ENCODE data around the gene MASP1.

The MASP1 gene, protein sequence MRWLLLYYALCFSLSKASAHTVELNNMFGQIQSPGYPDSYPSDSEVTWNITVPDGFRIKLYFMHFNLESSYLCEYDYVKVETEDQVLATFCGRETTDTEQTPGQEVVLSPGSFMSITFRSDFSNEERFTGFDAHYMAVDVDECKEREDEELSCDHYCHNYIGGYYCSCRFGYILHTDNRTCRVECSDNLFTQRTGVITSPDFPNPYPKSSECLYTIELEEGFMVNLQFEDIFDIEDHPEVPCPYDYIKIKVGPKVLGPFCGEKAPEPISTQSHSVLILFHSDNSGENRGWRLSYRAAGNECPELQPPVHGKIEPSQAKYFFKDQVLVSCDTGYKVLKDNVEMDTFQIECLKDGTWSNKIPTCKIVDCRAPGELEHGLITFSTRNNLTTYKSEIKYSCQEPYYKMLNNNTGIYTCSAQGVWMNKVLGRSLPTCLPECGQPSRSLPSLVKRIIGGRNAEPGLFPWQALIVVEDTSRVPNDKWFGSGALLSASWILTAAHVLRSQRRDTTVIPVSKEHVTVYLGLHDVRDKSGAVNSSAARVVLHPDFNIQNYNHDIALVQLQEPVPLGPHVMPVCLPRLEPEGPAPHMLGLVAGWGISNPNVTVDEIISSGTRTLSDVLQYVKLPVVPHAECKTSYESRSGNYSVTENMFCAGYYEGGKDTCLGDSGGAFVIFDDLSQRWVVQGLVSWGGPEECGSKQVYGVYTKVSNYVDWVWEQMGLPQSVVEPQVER

DNA sequence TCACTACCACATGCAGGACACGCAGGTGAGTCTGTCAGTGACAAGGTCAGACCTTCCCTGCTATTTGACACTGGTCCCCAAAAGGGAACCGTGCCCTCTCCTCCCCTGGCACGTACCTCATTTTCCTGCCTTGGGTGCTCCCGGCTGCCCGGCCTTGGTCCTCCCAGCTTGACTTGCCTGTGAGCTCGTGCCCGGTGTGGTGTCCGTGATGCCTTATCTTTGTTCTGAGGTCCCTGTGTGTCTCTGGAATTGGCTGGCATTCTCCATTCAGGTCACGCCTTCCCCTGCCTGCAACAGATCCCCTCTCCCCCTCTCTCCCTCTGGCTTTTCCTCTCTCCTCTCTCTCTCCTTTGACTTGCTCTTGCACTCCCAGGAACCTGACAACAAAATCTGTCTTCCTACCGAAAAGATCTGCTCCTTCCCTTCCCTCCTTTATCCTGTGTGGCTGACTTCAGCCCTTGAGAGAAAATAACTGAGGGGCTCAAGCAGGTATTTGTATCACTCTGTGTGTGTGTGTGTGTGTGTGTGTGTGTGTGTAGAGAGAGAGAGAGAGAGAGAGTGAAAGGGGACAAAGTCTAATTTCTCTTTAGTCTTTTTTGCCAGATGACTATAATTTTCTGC, at the start of gene MASP1:
Gene MASP1, minus strand, starts transcription at position 226 of the 621 bp plus-strand sequence. Its CDS starts 105 bp downstream, at position 121.
- no peak for DNase-seq (ENCODE audit: low spot score)

DNA sequence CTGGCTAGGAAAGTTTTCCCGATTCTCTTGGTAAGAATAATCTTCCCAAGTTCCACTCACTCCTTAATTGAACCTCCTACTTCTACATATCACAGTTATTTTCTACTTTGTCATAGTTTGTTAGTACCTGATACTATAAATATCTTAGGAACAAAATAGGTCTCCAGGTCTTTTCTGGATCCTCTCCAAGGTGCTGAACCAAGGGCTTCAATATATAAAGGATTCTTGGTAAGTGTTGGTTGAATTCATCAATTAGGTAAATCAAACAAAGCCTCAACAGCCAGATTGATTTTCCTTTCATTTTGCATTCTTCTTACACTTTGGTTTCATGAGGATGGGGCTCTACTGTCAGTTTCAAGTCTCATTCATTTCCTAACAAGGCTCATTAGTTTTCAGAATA, 49.0 kb upstream of the MASP1 start:
- no peak for DNase-seq (ENCODE audit: low spot score)

DNA sequence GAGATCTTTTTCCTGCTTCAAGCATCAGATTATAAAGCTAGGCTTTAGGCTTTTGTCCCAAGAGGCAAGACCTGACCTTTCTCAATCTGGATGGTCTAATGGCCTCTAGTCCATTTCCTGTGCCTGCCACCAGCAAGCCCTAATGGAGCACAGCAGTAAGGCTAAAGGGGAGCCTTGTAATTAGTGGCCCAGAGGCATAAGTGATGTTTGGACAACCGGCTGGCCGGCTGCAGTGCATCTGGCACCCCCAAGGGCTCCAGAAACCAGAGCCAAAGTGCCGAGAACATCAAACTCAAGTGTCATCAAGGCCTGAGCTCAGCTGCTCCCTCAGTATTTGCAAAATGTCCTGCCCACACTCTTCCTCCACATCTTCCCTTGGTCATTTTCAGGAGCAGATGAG, 44.8 kb upstream of the MASP1 start:
- no peak for DNase-seq (ENCODE audit: low spot score)

DNA sequence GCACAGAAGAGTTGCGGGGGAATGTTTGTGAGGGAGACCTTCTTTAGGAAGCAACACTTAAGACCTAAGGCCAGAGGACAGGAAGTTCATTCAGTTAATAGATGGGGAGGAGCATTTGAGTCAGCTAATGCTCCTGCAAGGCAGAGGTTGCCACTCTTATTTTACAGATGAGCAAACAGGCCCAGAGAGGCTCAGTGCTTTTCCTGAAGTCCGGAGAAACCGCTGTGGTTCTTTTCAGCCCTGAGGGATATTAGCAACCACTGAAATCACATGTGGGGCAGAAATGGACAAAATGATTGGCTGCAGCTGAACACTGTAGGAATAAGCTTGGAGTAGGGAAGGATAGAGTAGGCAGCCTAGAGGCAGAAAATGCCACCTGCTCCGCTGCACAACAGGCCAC, 43.4 kb upstream of the MASP1 start:
- no peak for DNase-seq (ENCODE audit: low spot score)

DNA sequence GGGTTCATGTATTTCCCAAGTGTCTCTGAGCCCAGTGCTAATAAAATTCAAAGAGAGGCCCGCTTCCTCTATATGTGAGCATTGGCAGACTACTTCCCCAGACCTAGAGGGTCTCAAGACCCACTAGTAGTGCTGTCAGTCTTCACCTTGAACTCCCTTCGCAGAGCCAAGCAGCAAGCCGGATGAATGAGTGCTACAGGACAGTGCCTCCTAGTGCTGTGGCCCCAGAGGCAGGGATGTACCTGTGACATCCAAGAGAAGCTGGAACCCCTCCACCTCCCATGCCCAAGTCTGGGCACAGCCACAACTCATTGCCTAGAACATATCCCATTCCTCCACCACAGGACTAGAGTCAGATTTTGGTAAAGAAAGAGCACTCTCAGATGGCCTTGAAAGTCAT, 37.2 kb upstream of the MASP1 start:
- DNase-seq (ENCODE audit: low spot score): no peak

DNA sequence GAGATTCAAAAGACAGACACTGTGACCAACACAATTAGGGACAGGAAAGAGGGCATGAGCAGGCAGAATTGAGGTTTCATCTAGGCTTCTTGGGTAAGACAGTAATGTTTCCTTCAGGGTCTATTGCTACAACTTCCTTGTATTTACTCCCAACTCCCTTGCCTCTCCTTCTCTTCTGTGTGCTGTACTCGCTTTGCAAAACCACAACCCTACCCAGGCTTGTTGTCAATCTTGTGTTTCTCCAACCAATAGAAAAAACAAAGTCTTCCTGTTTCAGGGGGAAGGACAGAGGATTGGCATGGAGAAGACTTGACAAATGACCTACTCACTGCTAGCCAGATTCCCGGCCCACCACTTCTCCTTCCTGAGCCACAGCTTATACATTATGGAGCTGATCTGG, 36.3 kb upstream of the MASP1 start:
- no peak for DNase-seq (ENCODE audit: low spot score)

DNA sequence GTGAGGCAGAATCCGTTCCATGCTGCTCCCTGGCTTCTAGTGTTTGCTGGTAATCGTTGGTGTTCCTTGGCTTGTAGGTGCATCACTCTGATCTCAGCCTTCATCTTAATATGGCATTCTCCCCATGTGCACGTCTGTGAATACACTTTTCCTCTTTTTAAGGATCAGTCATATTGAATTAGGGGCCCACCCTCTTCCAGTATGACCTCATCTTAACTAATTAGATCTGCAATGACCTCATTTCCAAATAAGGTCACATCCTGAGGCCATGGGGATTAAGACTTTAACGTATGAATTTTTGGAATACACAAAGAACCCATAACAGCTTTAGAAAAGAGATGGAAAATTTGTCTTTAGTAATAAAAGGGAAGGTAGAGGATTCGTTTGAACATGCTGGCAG, 34.1 kb upstream of the MASP1 start:
- DNase-seq (ENCODE audit: low spot score): no peak

DNA sequence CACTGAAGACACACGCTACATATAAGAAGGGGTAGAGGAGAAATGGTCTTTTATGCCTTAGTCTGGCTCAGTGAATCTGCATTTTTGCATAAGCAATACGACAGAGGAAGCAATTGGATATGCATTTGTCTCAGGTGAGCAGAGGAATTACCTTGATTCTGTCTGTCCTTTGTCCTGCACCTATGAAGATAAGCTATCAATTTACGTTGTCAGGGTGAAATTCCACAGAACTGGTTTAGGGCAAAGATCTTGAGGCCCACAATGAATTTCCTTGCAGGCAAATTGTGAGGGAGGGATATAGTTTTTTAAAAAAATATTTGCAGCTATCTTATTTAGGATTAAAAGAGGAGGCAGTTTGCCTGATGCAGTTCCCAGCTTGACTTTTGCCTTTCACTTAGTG, 31.6 kb upstream of the MASP1 start:
- DNase-seq (ENCODE audit: low spot score): no peak

DNA sequence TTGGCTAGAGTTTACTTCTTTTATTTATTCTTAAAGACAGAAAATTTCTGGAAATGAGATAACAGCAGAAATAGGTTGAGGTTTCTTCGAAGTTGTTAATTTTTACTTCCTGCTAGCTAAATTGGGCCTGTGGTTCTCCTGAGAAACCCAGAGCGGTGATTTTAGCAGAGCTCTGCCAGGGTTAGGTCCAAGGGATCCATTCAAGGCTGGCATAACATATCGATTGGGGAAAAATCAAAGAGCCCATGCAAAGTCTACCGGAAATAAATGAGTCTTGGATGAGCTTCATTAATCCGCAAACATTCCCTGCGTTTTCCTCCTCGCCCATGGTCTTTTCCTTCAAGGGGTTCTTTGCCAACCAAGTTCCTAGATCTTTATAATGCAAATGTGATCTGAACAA, 30.8 kb upstream of the MASP1 start:
- DNase-seq (ENCODE audit: low spot score): no peak

DNA sequence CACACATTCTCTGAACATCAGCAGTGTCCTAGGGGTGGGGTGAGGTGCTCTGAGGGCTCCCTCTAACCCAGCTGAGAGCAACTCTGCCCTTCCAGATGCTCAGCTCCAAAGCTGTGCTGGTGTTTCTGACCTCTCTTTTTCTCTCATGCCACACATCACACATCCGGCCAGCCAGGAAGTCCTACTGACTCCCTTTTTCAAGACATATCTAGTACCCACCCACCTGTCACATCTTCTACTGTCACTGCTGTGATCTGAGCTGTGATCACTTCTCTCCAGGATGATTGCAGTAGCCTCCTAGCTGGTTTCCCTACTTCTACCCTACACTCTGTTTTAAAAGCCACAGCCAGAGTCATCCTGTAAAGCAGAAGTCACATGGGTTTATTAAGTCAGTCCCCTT, 30.2 kb upstream of the MASP1 start:
- no peak for DNase-seq (ENCODE audit: low spot score)

DNA sequence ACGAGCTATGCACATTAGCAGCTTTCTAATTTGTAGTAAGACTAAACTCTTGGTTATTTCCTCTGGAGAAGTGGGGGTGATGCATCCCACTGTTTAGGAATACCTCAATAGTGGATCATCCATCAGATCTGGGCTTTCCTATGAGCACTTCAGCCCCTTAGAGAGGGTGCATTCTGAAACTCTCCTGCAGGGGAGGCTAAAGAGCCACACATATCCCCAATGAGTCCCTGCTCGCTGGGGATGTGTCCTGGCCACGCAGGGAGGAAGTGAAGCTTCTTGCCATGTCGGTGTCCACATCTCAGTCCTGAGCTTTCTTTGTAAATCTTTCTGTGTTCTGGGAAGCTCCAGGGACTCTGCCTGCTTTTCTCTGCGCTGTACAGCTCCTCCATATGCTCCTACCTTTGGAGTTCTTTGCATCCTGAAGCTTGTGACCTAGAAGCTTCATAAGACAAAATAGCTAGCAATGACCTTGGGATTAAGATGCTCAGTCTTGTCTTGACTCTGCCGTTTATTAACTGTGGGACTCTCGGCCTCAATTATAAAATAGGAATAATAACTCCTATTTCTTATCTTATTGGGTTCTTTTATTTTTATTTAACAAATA, 28.3 kb upstream of the MASP1 start:
- peak; percentile 16 for DNase-seq (ENCODE audit: low spot score)

DNA sequence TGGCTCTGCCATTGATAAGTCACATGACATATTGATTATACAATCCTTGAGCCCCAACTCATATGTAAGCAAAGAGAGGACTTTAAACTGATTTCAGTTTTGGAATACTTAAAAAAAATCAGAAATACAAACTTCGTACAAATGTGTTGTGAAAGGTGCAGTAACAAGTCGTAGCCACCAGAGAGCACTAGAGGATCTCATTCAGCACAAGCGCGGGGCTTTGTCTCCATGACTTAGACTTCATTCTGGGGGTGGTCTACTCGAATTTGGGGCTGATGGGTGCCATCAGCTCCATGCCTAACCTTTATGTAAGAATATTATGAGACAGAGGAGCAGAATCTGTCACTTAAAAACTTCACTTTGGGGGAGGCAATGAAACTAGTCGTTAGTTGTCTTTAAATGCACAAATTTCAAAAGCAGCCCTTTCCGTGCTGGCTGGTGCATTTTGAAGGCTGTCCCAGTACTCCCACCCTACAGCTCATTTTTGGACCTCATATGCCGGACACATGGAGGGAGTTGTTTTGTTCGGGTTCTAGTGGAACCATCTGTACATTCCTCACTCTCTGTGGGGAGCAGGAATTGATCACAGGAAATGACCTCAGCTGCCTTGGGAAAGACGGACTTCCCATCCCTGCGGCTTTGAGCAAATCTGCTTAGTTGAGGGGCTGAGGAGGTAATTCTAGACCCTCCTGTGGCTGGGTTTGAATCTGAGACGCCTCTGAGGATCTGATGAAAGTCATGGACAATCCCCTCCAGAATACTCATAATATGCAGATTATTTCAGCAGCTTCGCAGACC, 27.5 kb upstream of the MASP1 start:
- peak; percentile 63 for DNase-seq (ENCODE audit: low spot score)

DNA sequence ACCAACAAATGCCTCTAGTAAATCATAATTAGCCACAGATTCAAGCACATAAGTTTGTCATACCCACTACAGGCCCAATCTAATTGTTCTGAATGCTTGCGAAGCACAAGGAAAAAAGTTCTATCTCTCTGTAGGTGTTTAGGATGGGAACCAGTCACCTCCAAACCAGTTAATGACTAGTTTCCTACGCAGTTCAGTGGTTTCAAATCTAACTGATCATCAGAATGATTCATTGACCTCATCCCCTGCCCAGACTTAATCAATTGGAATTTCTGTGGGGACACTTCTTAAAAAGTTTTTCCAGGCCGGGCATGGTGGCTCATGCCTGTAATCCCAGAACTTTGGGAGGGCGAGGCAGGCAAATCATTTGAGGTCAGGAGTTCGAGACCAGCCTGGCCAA, 24.3 kb upstream of the MASP1 start:
- no peak for DNase-seq (ENCODE audit: low spot score)

DNA sequence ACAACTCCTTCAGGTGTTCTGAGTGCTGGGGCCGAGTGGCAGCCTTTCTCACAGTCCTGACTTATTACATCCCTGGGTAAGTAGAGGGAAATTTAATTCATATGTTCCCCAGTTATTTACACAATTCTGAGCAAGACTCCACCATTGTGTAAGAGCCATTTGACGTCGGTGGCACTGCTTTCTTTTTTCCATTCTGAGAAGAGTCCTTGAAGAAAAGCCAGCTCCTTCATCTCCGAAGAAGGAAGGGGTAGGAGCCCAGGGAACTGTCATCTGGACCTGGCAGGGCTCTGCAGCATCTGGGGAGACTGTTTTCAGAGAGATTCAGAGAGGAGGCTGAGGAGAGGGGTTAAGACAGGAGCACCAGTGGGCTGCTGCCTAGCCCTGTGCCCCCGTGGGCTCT, 22.6 kb upstream of the MASP1 start:
- DNase-seq (ENCODE audit: low spot score): no peak

DNA sequence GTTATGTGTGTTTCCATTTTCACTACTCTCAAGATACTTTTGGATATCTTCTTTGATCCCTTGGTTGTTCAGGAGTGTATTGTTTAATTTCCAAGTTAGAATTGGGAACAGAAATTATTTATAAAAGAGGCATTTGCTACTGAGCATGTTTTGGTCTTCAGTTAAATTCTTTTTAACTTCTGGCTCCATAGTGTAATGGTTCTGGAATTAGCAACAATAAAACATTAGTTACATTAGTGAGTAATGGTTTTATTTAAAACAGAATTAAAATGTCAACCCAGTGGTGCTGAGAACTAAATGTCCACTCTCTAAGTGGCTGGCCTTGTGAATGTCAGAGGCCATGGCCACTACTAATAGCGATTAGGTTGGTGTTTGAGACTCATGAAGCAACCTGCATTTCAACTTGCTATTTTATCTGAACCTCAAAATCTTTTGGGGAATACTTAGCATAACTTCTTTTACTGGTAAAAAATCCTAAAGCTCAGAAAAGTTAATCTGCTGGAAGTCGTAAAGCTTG, 19.5 kb upstream of the MASP1 start:
- no peak for DNase-seq (ENCODE audit: low spot score)

DNA sequence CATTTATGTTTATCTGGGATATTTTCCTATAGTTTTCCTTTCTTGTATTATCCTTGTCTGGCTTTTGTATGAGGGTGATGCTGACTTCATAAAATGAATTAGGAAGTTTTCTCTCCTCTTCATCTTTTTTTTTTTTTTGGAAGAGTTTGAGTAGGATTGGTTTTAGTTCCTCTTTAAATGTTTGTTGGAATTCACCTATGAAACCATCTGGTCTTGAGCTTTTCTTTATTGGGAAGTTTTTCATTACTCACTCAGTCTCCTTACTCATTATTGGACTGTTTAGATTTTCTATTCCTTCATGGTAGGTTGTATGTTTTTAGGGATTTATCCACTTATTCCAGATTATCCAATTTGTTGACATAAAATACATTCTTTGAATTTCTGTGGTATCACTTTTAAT, 18.7 kb upstream of the MASP1 start:
- DNase-seq (ENCODE audit: low spot score): no peak

DNA sequence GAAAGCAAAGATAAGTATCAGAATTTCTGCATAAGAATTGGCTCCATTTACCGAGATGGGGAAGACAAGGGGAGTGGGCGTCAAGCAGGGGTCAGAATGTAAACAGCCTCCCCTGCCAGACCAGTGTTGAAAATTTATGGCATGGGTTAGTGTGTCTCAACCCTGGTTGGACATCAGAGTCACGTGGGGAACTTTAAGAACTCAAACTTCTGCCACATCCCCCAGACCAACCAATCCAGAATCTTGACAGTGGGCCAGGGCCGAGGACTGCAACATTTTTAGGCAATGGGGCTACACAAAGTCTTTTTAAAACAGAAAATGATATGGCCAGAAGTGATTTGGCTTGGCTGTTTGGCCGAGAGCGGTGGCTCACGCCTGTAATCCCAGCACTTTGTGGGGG, 14.3 kb upstream of the MASP1 start:
- DNase-seq (ENCODE audit: low spot score): no peak

DNA sequence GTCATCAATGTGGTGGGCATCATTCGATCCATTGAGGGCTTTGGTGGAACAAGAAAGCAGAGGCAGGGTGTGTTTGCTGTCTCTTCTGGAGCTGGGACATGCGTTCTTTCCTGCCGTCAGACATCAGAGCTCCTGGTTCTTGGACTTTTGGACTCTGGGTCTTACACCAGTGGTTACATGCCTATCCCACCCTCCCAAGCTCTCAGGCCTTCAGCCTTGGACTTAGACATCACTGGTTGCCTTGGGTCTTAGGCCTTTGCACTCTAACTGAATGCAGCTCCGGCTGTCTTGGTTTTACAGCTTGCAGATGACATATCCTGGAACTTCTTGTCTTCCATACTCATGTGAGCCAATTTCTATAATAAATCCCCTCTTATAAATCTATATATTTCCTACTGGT, 8.1 kb upstream of the MASP1 start:
- DNase-seq (ENCODE audit: low spot score): no peak

DNA sequence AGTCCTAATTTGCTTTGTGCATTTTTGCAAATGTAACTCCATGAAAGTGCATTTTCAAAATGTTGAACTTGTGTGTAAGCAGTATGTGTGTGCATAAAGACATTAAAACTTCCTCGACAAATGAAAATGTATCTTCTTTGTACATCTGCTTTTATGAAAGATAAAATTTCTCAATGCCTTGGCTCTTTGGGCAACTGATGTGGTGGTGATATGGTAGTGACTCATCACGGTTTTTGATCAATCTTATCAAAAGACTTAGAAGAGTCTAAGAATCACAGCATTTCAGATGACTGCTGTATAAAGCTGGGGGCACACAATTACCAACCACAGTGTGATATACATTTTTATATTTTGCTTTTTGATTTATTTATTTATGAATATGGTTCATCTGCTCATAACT, 5.4 kb upstream of the MASP1 start:
- no peak for DNase-seq (ENCODE audit: low spot score)

DNA sequence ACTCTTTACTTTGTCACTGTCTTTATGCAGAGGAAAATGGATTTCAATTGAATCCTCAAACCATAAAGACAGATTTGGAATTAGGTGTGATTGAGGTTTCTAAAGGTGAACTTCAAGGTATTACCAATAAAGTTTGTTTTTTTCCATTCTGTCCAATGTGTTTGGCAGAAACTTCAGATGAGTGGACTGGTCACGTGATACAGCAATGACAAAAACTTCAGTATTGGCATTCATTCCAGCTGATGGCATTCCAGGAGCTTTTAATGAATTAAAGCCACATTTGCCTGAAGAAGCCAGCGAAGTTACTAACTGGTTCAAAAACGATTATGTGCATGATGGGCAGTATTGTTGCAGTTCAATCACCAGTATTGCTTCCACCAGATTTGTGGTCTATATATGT, 4.5 kb upstream of the MASP1 start:
- no peak for DNase-seq (ENCODE audit: low spot score)

DNA sequence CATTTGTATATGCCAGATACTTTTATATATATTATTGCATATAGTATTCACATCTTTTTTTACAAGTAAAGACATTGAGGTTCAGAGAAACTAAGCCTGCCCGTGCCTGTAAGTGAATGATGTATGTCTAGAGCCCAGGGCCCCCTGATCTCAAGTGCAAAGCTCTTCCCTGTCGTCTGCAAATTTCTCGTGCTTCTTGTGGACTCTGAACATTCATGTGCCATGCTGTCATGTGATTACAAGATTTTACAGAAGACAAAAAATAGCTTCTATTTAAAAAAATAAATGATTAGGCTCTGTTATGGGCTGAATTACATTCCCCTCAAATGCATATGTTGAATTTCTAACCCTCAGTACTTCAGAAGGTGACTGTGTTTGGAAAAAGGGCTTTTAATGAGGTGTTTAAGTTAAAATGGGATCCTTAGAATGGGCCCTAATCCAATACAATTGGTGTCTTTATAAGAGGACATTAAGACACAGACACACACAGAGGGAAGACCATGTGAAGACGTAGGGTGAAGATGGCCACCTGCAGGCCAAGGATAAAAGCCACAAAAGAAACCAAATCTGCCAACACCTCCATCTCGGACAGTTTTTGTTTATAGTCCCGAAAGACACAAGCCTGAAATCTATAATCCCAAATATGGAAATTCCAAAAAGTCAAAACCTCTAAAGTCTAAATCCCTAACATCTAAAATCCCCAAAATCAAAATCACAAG, 3.9 kb upstream of the MASP1 start:
- no peak for DNase-seq (ENCODE audit: low spot score)
